ENCODE results near the gene TBXAS1.

GRCh38 chr7:139949629-139950028, 120.6 kb downstream of the TBXAS1 start:
- TF ChIP-seq CTCF (IDR thresholded peaks at IDR 0.05; ENCODE audit: extremely low read depth in 1 of 2, insufficient read depth in 1 of 2, low read depth in 1 of 2, low read length in 2 of 2) = no peak
- TF ChIP-seq MYC (IDR thresholded peaks at IDR 0.05; ENCODE audit: low read depth, low read length) = no peak
- TF ChIP-seq FOS (IDR thresholded peaks at IDR 0.05; ENCODE audit: borderline replicate concordance, insufficient read depth, low read length) = no peak
- TF ChIP-seq POLR2AphosphoS5 (IDR thresholded peaks at IDR 0.05; ENCODE audit: insufficient read depth, low read depth, low read length) = no peak
- no peak for TF ChIP-seq POLR2A (IDR thresholded peaks at IDR 0.05; ENCODE audit: low read depth, low read length)
- TF ChIP-seq JUN (IDR thresholded peaks at IDR 0.05; ENCODE audit: borderline replicate concordance, insufficient read depth, insufficient read length, low read depth) = no peak
